ENCODE data around the gene LETMD1.

LETMD1 gene

GRCh38 chr12:51108136-51108535 is 60.0 kb downstream of the LETMD1 start:
- no peak for DNase-seq (ENCODE audit: low read depth)
- TF ChIP-seq, protein P1, sequence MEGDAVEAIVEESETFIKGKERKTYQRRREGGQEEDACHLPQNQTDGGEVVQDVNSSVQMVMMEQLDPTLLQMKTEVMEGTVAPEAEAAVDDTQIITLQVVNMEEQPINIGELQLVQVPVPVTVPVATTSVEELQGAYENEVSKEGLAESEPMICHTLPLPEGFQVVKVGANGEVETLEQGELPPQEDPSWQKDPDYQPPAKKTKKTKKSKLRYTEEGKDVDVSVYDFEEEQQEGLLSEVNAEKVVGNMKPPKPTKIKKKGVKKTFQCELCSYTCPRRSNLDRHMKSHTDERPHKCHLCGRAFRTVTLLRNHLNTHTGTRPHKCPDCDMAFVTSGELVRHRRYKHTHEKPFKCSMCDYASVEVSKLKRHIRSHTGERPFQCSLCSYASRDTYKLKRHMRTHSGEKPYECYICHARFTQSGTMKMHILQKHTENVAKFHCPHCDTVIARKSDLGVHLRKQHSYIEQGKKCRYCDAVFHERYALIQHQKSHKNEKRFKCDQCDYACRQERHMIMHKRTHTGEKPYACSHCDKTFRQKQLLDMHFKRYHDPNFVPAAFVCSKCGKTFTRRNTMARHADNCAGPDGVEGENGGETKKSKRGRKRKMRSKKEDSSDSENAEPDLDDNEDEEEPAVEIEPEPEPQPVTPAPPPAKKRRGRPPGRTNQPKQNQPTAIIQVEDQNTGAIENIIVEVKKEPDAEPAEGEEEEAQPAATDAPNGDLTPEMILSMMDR (conservative IDR thresholded peaks at IDR 0.05; ENCODE audit: low read length), result no peak
- H3K4me3 ChIP-seq (ENCODE audit: low read length), result no peak overlapping the region
